Activated T-helper 1 cell treated with anti-CD3 and anti-CD28 coated beads, Interleukin-12 subunit alpha, Interleukin-12 subunit beta, Interleukin-2, Interleukin-4 antibody, amounts not matched to agents 30 ng/mL and 10 ng/mL and 1 ng/mL, durations not matched to agents 14 hours and 24 hours and 36 hours (primary cell): ENCODE data around the gene EVA1B. TPM values are rescaled to one million over a fixed set of nuclear protein-coding genes. Genes with fewer than 3 reads are reported as not detected.
A peak's percentile ranks its signal among the peaks of the same experiment; 100 is the strongest.

ENCODE experiments used
- DNase-seq: peaks from one replicate; pipeline ENCODE4 v3.0.0; 2021; ENCODE audit warnings: low spot score
- H3K27ac Mint-ChIP-seq: one replicate; pipeline ENCODE4 v1.8.0; 2021; ENCODE audit warnings: mild to moderate bottlenecking, mixed read lengths
- H3K27me3 Mint-ChIP-seq: one replicate; pipeline ENCODE4 v1.8.0; 2022; ENCODE audit warnings: mild to moderate bottlenecking, moderate library complexity, mixed read lengths; ENCODE audit not compliant: insufficient read depth
- H3K36me3 Mint-ChIP-seq: one replicate; pipeline ENCODE4 v1.8.0; 2021; ENCODE audit warnings: low read depth, mixed read lengths
- H3K4me1 Mint-ChIP-seq: one replicate; pipeline ENCODE4 v1.8.0; 2021; ENCODE audit warnings: low read depth, mixed read lengths
- H3K4me3 Mint-ChIP-seq: one replicate; pipeline ENCODE4 v1.8.0; 2021; ENCODE audit warnings: mild to moderate bottlenecking, moderate library complexity, mixed read lengths
- H3K9me3 Mint-ChIP-seq: one replicate; pipeline ENCODE4 v1.8.0; 2021; ENCODE audit warnings: mixed read lengths
- intact Hi-C: fragments of 100-400 bp; cut with micrococcal nuclease; formaldehyde crosslinking; loops from one replicate; pipeline ENCODE4 v1.15.1; 2024
- total RNA-seq: library from RNA; stranded (reverse); gene quantifications from 2 replicates; pipeline ENCODE4 v1.2.3, GENCODE V29; 2022

The EVA1B gene
- total RNA-seq, 1 donor from 2014 or later: 10.9 TPM

DNA sequence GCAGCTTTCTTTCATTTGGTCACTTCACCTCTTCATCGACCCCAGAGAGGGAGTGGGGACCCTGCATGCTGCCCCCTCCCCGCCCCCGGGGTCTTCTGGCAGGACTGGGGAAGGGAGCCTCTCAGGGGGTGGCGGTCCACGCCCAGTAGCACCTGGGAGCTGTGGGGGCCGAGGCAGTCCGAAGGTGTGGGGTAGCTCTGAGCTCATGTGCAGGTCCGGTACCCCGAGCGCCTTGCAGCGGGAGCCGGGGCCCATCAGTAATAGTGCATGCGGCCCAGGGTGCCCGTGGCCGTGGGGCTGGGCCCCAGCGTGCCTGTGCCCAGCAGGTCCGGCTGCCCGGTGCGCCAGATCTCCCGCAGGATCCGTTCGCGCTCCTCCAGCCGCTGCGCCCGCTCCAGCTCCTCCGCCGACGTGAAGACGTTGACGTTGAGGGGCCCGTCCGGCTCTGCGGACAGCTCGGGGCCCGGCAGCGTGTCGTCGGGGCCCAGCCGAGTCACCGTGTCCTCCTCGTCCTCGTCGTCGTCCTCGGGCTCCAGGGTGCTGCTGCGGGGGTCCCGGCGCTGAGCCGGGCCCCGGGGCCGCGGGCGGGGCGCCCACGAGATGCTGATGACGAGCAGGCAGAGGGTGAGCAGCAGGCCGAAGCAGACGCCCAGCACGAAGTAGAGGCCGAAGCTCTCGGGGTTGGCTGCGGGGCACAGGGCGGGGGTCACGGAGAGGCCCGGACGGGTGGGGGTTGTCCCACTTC, 1.2 kb downstream of the EVA1B start:
- H3K4me1 Mint-ChIP-seq: peaks cover 29% of the 10 kb centered on the region
- DNase-seq: no peak
- peaks cover 6% of the 10 kb centered on the region for H3K27me3 Mint-ChIP-seq
- intact Hi-C loops: loop anchor here (5.0 kb wide), 1 partner anchor 65 kb away; the partner anchor contains the start of gene STK40
- H3K36me3 Mint-ChIP-seq: peaks cover 2% of the 10 kb centered on the region
- peak overlapping the region; percentile 48 for H3K27ac Mint-ChIP-seq
- H3K4me3 Mint-ChIP-seq: peak overlapping the region; percentile 78
- no peaks in the 10 kb centered on the region for H3K9me3 Mint-ChIP-seq

DNA sequence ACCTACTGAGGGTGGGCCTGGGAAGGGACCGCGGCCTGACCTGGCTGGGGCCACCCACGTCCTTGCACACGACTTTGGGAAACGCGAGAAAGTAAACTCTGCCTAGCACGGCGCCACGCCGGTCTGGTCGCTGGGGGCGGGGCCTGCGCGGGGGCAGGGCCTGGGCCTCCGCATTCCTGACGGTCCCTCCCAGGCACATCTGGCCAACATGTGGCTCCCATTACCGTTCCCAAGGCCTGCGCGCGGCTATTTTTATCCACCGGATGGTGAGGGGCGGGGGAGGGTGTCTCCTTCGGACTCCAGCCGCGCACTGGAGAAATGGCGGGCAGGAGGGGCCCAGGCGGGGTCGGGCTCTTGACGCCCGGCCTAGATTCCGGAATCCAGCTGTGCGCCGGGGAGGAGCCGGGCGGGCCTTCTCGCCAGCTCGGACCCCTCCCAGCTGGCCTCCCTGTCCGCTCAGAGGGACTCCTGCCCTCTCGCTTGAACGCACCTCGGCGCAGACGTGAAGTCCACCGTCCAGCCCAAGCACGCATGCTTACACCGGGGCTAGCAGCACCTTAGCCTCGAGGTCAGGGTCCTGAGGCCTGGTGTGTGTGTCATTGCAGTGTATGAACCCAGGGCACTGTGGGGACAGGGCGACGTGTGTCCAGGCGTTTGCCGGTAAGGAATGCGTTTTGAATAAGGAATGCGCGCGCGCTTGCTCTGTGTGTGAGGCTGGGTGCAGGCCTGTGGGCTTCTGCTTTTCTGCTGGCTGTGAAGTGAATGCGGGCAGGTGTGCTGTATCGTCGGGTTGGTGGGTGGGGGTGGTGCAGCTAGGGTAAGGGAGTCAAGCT, 2.1 kb downstream of the EVA1B start:
- H3K36me3 Mint-ChIP-seq: peaks cover 2% of the 10 kb centered on the region
- intact Hi-C loops: loop anchor here (1.0 to 5.0 kb wide), 2 partner anchors 48 to 66 kb away; partner anchors contain the start of gene STK40
- H3K27ac Mint-ChIP-seq: peak overlapping the region; percentile 48
- H3K4me3 Mint-ChIP-seq: peak overlapping the region; percentile 54
- peaks cover 23% of the 10 kb centered on the region for H3K4me1 Mint-ChIP-seq
- peaks cover 2% of the 10 kb centered on the region for H3K27me3 Mint-ChIP-seq
- DNase-seq: no peak
- no peaks in the 10 kb centered on the region for H3K9me3 Mint-ChIP-seq

DNA sequence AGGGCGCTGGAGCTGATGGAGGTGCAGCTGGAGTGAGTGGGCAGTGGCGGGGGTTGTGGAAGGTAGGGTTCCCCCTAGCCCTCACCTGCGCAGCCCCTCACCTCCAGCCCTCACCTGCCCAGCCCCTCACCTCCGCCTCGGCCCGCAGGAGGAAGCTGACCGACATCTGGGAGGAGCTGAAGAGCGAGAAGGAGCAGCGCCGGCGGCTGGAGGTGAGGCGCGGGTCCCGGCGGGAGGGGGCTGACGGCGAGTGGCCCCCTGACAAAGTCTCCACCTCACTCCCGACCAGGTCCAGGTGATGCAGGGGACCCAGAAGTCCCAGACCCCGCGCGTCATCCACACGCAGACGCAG, 2.7 kb downstream of the EVA1B start:
- peaks cover 23% of the 10 kb centered on the region for H3K4me1 Mint-ChIP-seq
- DNase-seq: no peak
- peaks cover 5% of the 10 kb centered on the region for H3K36me3 Mint-ChIP-seq
- intact Hi-C loops: loop anchor here (1.0 to 5.0 kb wide), 2 partner anchors 49 to 67 kb away; partner anchors contain the start of gene STK40
- H3K9me3 Mint-ChIP-seq: no peaks in the 10 kb centered on the region
- peak overlapping the region; percentile 64 for H3K4me3 Mint-ChIP-seq
- peak overlapping the region; percentile 66 for H3K27ac Mint-ChIP-seq
- H3K27me3 Mint-ChIP-seq: peaks cover 2% of the 10 kb centered on the region

DNA sequence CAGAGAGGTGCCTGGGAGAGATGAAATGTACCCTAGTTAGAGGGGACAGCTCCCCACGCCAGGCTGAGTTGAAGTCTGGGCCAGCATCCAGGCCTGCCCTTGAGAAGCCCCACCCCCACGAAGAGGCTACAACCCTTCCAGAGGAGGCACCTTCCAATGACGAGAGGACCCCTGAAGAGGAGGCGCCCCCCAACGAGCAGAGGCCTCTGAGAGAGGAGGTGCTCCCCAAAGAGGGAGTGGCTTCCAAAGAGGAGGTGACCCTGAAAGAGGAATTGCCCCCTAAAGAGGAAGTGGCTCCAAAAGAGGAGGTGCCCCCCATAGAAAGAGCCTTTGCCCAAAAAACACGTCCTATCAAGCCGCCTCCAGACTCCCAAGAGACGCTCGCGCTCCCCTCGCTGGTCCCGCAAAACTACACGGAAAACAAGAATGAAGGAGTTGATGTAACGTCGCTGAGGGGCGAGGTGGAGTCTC, 3.1 kb downstream of the EVA1B start:
- DNase-seq: no peak
- Mint-ChIP-seq H3K36me3 (peaks cover 8% of the 10 kb centered on the region), H3K4me3 (peak overlapping the region; percentile 64), H3K27ac (peak overlapping the region; percentile 66), H3K4me1 (peaks cover 23% of the 10 kb centered on the region), H3K9me3 (no peaks in the 10 kb centered on the region), H3K27me3 (peaks cover 2% of the 10 kb centered on the region)
- intact Hi-C loops: loop anchor here (5.0 kb wide), 1 partner anchor 67 kb away; the partner anchor contains the start of gene STK40

DNA sequence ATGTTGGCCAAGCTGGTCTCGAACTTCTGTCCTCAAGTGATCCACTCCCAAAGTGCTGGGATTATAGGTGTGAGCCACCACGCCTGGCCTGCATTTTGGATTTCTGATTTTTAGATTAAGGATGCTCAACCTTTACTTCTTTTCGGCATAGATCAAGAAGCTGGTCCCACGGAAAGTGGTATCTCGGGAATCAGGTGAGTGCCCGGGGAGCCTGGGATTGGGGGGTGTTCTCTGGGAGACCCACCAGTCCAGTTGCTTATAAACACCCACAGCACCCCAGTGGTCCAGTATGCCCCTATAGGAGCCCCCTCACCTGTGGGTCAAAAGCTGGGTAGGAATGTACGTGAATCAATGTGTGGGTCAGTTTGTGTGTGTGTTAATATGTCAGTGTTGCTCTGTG, 14.0 kb downstream of the EVA1B start:
- intact Hi-C loops: no loop called here
- Mint-ChIP-seq H3K27me3 (no peaks in the 10 kb centered on the region), H3K36me3 (peaks cover 14% of the 10 kb centered on the region), H3K4me3 (no peak overlapping the region), H3K4me1 (peaks cover 31% of the 10 kb centered on the region), H3K9me3 (no peaks in the 10 kb centered on the region), H3K27ac (no peak overlapping the region)
- DNase-seq: no peak

DNA sequence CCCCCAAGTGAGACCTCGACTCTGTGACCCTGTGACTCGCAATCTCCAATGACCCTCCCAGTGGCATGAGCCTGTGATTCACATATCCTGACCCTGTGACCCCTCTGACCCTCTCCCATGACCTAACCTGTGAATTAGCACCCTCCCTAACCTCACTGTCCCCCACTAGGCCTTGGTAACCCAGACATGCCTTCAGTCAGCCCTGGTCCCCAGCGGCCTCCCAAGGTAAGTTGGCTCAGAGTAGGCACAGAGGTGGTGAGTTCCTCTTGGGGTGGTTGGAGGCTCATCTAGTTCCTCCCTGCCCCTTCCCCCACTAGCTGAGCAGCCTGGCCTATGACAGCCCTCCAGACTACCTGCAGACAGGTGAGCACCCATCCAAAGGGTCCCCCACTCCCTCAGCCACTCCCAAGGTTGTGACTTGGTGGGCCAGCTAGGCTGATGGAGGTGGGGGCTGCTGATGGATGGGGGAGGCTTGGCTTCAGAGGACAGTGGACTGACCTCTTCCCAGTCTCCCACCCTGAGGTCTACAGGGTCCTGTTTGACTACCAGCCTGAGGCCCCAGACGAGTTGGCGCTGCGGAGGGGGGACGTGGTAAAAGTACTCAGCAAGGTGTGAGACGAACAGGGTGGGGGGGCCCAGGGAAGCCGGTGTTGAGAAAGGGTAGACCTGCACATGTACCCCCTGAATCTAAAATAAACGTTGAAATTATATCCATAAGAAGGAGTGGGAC, 15.7 kb downstream of the EVA1B start:
- Mint-ChIP-seq H3K27ac (peak overlapping the region; percentile 58), H3K36me3 (peaks cover 23% of the 10 kb centered on the region)

DNA sequence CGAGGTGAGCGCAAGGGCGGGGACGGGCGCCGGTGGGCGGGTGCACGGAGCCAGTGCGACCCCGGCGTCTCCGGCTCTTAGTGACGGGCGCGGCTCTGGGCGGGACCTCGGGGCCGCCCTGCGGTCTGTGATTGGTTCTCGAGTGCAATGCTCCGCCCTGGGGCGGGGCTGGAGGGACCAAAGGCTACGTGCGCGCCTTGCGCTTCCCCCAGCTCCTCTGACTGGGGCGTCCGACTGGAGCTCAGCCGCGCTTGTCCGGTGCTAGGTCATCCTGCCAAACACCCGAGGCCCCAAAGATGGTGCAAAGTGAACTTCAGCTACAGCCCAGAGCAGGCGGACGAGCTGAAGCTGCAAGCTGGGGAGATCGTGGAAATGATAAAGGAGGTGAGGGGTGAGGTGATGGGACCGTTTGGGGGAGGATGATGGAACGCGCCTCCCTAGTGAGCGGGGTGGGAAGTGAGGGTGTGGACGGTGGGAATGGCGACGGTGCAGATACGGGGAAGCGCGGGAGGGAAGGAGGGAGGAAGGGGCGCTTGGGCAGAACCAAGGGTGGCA, 16.5 kb downstream of the EVA1B start:
- H3K4me1 Mint-ChIP-seq: peaks cover 39% of the 10 kb centered on the region
- no peaks in the 10 kb centered on the region for H3K27me3 Mint-ChIP-seq

More for the DNA sequence above, 15.7 kb downstream of the EVA1B start:
- Mint-ChIP-seq H3K27me3 (no peaks in the 10 kb centered on the region), H3K9me3 (no peaks in the 10 kb centered on the region), H3K4me3 (peak overlapping the region; percentile 97), H3K4me1 (peaks cover 32% of the 10 kb centered on the region)
- intact Hi-C loops: loop anchor here (1.0 kb wide), 5 partner anchors 16 to 158 kb away; partner anchors contain the start of genes EVA1B, LSM10, THRAP3 and TRAPPC3
- no peak for DNase-seq

DNA sequence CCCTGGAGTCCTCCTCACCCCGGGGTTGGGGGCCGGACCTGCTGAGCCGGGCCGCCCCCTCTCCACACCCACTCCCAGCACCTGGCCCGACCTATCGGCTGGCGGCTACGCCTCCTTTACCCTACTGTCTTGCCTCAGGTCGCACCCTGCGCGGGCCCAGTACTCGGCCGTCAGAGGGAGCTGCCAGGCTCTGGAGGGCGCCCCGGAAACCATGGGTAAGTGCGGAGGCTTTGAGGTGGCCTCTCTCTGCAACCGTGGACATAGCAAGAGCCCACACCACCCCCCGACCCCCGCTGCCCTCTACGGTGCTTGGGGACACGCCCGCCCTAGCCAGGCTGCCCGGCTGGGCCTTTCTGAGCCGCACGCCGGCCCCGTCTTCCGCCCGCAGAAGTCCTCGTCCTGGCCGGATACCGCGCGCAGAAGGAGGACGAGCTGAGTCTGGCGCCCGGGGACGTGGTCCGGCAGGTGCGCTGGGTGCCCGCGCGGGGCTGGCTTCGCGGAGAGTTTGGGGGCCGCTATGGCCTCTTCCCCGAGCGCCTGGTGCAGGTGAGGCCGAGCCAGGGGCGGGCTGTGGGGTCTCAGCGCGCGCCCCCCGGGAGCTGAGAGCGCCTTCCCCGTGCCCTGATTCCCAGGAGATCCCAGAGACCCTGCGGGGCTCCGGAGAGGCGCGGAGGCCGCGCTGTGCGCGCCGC, 17.1 kb downstream of the EVA1B start, which contains the start of gene SH3D21:
SH3D21 (plus strand) TSS at position 159 of the 692 bp plus-strand sequence; CDS start at position 212, 53 bp downstream.
- Mint-ChIP-seq H3K4me1 (peaks cover 39% of the 10 kb centered on the region), H3K36me3 (peaks cover 27% of the 10 kb centered on the region), H3K4me3 (peak within 1 kb of the TSS; percentile 97), H3K27me3 (no peaks in the 10 kb centered on the region), H3K9me3 (no peaks in the 10 kb centered on the region), H3K27ac (peak within 1 kb of the TSS; percentile 89)
- peak; percentile 26 for DNase-seq
- intact Hi-C loops: loop anchor here (1.0 kb wide), 2 partner anchors 25 to 80 kb away; no protein-coding TSS in a partner anchor

More for the DNA sequence above, 16.5 kb downstream of the EVA1B start:
- Mint-ChIP-seq H3K9me3 (no peaks in the 10 kb centered on the region), H3K36me3 (peaks cover 27% of the 10 kb centered on the region), H3K27ac (peak overlapping the region; percentile 89), H3K4me3 (peak overlapping the region; percentile 97)
- intact Hi-C loops: loop anchor here (1.0 kb wide), 7 partner anchors 16 to 158 kb away; partner anchors contain the start of genes EVA1B, LSM10, THRAP3 and TRAPPC3
- DNase-seq: peak; percentile 94

DNA sequence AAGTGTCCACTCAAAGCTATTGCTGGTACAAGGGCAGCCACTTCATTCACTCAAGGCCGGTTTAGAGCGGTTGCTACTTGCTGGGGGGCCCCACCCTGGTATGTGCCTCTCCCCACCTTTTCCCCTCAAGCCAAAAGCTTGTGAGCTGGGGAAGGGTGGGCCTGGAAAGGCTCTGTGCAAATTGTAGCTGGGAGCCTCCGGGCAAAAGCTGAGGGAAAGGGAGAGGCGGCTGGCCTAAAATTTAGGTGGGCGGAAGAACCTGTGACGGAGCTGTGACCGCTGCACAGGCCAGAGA, 17.6 kb downstream of the EVA1B start:
- no peak for DNase-seq
- no peaks in the 10 kb centered on the region for H3K27me3 Mint-ChIP-seq
- no peaks in the 10 kb centered on the region for H3K9me3 Mint-ChIP-seq
- H3K4me1 Mint-ChIP-seq: peaks cover 43% of the 10 kb centered on the region
- H3K4me3 Mint-ChIP-seq: peak overlapping the region; percentile 68
- H3K27ac Mint-ChIP-seq: peak overlapping the region; percentile 74
- H3K36me3 Mint-ChIP-seq: peaks cover 32% of the 10 kb centered on the region
- intact Hi-C loops: loop anchor here (1.0 kb wide), 2 partner anchors 25 to 80 kb away; no protein-coding TSS in a partner anchor

DNA sequence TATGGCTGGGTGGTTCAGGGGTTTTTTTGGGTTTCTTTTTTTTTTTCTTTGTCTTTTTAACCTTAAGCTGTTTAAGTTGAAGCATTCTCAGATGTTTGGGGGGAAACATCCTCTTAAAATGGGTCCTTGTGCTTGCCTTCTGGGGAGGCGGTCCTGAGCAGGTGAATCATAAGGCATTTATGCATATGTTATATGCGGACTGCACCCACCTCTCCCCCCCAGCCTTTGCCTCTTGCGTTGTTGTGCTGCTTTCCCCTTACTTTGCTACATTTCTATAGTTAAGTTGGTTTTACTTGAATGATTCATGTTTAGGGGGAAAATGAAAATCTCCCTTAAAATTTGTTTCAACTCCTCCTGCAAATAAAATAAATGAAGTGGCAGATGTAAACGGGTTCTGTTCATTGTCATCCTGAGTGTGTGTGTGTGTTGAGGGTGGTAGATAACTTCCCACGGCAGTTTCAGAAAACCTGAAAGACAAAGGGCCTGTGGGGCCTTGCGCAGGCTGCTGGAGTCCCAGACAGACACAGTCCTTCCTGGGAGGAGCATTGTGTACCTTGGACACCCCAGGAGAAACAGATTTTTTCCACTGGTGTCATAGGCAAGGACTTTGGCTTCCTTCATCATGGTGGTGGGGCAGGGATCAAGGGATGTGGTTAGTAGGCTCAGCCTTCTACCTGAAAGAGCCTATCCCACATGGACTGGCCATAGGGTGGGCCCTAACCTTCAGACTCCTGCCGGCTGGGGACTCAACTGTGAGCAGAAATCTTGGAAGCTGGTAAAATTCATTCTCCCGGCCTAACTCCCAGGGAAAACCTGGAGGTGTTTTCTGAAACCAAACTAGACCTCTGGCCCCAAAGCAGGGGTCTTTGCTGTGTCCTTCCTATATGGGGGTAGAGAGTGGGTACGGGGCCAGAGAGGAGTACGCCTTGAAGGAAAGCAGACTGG, 18.2 kb downstream of the EVA1B start:
- Mint-ChIP-seq H3K4me1 (peaks cover 44% of the 10 kb centered on the region), H3K27ac (peak overlapping the region; percentile 74), H3K4me3 (peak overlapping the region; percentile 68), H3K27me3 (no peaks in the 10 kb centered on the region), H3K9me3 (no peaks in the 10 kb centered on the region), H3K36me3 (peaks cover 34% of the 10 kb centered on the region)
- no peak for DNase-seq
- intact Hi-C loops: no loop called here

DNA sequence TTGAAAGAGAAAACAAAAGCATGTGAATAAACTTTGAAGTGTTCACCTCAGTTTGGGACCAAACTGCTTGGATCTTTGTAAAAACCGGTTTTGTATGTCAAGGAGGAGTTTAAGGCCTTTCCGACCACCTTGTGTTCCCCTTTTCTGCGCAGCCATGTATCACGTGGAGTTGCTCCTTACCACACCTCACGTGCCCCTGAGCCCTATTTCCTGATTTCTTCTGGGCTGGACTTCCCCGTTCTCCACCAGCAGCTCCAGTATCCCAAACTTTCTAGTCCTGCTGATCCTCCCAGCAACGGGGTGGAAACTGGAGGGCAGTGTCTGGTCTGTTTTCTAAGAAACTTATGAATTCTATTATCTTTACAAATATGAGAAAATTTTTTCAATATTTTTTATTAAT, 18.9 kb downstream of the EVA1B start:
- Mint-ChIP-seq H3K27ac (peak overlapping the region; percentile 37), H3K4me3 (no peak overlapping the region), H3K36me3 (peaks cover 39% of the 10 kb centered on the region), H3K27me3 (no peaks in the 10 kb centered on the region), H3K4me1 (peaks cover 51% of the 10 kb centered on the region), H3K9me3 (no peaks in the 10 kb centered on the region)
- DNase-seq: no peak
- intact Hi-C loops: no loop called here
